ENCODE data around the gene ABCA8.

ABCA8 gene

GRCh38 chr17:68910251-68910705 lies 44.9 kb downstream of the ABCA8 start:
- DNase-seq (ENCODE audit: low read depth in 2 of 2), result peak; percentile 20 to 57
- no peak for TF ChIP-seq CTCF (IDR thresholded peaks at IDR 0.05; ENCODE audit: low read depth, low read length)
- H3K4me3 ChIP-seq (replicated peaks in 1 of 2; ENCODE audit: low read depth in 2 of 2, low read length in 2 of 2), result no peak overlapping the region

- H3K4me3 ChIP-seq (replicated peaks in 1 of 2; ENCODE audit: low read depth in 2 of 2, low read length in 2 of 2), result no peak overlapping the region
- TF ChIP-seq CTCF (IDR thresholded peaks at IDR 0.05; ENCODE audit: low read depth, low read length), result no peak
- DNase-seq (ENCODE audit: low read depth in 2 of 2), result peak; percentile 92 to 94
Measured at GRCh38 chr17:68909066-68909465, 46.1 kb downstream of the ABCA8 start.

GRCh38 chr17:68908045-68908444 lies 47.1 kb downstream of the ABCA8 start:
- H3K4me3 ChIP-seq (replicated peaks in 1 of 2; ENCODE audit: low read depth in 2 of 2, low read length in 2 of 2), result no peak overlapping the region
- no peak for TF ChIP-seq CTCF (IDR thresholded peaks at IDR 0.05; ENCODE audit: low read depth, low read length)
- no peak for DNase-seq (ENCODE audit: low read depth in 2 of 2)

DNA sequence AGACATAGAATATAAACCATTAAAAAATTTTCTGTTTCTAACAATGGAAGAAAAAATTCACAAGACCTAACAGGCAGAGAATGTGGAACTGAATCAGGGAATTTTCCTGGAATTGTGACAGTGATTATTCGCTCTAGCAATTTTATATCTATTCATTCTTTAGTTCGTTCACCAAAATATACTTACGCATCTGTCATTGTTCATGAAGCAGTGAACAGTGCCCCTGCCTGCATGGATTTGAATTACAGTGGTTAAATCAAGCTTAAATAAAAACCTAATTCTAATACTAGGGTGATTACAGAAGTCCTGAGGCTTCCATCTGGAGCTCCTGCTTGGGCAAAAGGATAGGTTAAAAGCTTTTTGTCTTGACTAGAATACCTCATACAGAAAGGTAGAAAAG lies 48.6 kb downstream of the ABCA8 start:
- TF ChIP-seq CTCF (IDR thresholded peaks at IDR 0.05; ENCODE audit: low read depth, low read length), result peak; percentile 47
- peak; percentile 52 to 60 for DNase-seq (ENCODE audit: low read depth in 2 of 2)
- H3K4me3 ChIP-seq (replicated peaks in 1 of 2; ENCODE audit: low read depth in 2 of 2, low read length in 2 of 2), result no peak overlapping the region

GRCh38 chr17:68903286-68903685 lies 51.9 kb downstream of the ABCA8 start:
- TF ChIP-seq CTCF (IDR thresholded peaks at IDR 0.05; ENCODE audit: low read depth, low read length), result no peak
- no peak overlapping the region for H3K4me3 ChIP-seq (replicated peaks in 1 of 2; ENCODE audit: low read depth in 2 of 2, low read length in 2 of 2)
- DNase-seq (ENCODE audit: low read depth in 2 of 2), result no peak

GRCh38 chr17:68897557-68897956 lies 57.6 kb downstream of the ABCA8 start:
- no peak for TF ChIP-seq CTCF (IDR thresholded peaks at IDR 0.05; ENCODE audit: low read depth, low read length)
- H3K4me3 ChIP-seq (replicated peaks in 1 of 2; ENCODE audit: low read depth in 2 of 2, low read length in 2 of 2), result no peak overlapping the region
- DNase-seq (ENCODE audit: low read depth in 2 of 2), result no peak

- H3K4me3 ChIP-seq (replicated peaks in 1 of 2; ENCODE audit: low read depth in 2 of 2, low read length in 2 of 2), result no peak overlapping the region
- no peak for DNase-seq (ENCODE audit: low read depth in 2 of 2)
- TF ChIP-seq CTCF (IDR thresholded peaks at IDR 0.05; ENCODE audit: low read depth, low read length), result no peak
Measured at GRCh38 chr17:68892658-68893057, 62.5 kb downstream of the ABCA8 start.
